GM19025 (cell line): ENCODE results near the gene VWA5B1.
"Not testable (repeated sequence)": the region's sequence is repeated elsewhere in the genome, so short reads cannot be mapped to it uniquely, and the experiment has no call there.

Source experiments
- ATAC-seq: cut with Tn5 transposase; IDR thresholded peaks from one replicate; pipeline ENCODE4 v1.9.1; 2021; ENCODE audit warnings: mild to moderate bottlenecking, low read depth, moderate library complexity; ENCODE audit not compliant: unreplicated experiment

VWA5B1 gene

DNA sequence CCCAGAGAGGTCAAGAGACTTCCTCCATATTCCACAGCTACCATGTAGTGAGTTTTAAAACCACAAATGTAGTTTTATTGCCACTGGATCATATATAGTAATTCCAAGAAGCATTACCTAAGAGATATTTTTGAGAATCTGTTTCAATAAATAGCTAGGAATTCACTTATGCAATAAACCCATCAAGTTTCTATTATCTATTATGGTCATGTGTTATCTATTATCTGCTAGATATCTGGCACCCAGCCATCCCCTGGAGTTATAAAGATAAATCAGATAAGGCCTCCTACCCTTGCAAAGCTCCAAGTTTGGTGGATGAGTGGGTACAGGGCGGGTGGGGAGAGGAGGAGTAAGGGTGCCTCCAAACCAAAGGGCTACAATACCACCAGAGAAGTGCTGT, 10.3 kb upstream of the VWA5B1 start:
- ATAC-seq: no peak

DNA sequence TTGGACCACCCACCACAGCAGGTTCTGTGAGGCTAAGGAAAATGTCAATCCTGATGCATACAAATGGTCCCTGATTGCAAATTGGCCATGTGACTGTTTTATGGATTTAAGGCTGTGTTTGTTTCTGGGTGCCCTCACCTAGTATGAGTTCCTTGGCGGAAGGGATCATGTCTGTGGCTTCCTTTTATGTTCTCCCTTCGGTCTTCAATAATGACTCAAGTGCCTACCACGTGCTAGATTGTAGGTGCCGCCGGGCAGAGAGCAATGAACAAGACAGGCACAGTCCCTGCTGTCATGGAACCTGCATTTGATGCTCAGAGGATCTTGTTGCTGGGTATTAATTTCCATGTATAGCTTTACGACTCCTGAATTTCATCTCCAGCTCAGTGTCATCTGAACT, 9.8 kb upstream of the VWA5B1 start:
- no peak for ATAC-seq

DNA sequence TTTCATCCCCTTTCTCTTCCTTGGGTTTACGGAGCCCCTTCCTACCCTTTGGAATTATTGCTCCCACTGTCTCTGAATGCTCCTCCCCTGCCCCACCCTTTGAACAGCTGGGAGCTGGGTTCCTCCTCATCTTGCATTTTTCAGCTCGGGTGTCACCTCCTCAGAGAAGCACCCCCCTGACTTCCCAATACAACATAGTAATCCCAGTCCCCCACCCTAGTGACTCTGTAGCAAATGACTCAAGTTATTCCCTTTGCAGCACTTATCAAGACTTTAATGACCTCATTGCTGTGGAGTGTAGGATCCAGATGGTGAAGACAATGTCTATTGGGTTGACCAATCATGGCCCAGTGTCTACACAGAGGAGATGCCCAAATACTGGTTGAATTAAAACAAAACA, 8.9 kb upstream of the VWA5B1 start:
- no peak for ATAC-seq

DNA sequence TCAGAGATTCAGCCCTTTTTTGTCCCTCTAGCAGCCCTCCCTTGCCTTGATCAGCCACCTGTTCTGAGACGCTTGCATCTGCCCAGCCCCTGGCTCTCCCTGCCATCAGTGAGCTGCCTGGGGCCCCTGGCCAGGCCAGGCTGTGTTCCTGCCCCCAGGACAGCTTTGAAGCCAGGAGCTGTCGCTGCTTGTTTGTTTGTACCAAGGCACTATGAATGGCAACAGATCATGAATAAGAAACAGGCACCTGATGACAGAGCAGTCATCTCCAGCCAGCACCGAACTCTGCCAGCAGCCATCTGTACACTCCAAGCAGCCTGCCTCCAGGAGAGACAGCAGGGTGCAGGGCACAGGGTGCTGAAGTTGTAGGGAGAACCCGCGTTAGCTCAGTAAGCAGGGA, 8.1 kb upstream of the VWA5B1 start:
- no peak for ATAC-seq

DNA sequence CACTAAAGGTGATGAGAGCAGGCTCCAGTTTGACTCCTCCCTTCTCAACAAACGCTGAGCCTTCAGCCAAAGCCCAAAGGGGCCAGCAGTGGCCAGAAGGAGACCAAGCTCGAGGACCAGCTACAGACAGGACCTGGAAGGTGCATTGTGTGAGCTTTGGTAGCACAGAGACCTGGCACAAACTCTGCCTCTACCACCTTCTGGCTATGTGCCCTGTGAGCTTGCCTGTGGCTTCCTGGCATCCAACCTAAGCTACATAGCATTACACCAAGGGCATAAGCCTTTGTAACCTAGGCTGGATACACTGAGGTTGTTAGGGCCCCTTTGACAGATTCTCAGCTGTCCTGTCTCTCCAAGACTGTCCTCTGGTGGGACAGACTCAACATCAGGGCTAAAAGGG, 6.6 kb upstream of the VWA5B1 start:
- no peak for ATAC-seq

DNA sequence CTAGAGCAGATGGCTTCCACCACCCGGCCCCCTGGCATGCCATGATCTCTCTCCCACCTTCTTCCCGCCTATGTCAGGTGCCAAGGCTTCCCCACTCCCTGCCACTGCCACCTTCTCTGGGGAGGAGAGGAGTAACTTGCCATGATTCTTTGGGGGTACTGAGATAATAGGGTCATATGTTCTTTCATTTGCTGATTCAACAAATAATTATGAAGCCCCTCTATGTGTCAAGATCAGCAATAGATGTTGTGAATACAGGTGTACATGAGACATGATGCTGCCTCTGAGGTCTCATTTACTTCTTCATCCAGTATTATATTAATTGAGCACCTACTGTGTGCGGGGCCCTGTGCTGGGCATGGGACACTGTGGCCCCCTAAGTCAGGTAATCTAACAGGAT, 6.0 kb upstream of the VWA5B1 start:
- no peak for ATAC-seq

DNA sequence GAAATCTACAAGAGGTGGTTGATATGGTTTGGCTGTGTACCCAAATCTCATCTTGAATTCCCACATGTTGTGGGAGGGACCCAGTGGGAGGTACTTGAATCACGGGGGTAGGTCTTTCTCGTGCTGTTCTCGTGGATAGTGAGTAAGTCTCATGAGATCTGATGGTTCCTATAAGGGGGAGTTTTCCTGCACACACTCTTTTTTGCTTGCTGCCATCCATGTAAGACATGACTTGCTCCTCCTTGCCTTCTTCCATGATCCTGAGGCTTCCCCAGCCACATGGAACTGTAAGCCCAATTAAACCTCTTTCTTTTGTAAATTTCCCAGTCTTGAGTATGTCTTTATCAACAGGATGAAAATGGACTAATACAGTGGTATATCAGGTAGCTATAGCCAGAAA, 5.2 kb upstream of the VWA5B1 start:
- no peak for ATAC-seq

DNA sequence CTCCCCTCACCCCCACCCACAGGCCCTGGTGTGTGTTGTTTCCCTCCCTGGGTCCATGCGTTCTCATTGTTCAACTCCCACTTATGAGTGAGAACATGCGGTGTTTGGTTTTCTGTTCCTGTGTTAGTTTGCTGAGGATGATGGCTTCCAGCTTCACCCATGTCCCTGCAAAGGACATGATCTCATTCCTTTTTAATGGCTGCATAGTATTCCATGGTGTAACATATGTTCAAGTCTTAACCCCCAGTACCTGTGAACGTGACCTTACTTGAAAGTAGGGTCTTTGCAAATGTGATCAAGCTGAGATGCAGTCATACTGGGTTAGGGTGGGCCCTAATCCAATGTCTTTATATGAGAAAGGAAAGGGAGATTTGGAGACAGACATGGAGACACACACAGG, 3.0 kb upstream of the VWA5B1 start:
- ATAC-seq: not testable (repeated sequence)

DNA sequence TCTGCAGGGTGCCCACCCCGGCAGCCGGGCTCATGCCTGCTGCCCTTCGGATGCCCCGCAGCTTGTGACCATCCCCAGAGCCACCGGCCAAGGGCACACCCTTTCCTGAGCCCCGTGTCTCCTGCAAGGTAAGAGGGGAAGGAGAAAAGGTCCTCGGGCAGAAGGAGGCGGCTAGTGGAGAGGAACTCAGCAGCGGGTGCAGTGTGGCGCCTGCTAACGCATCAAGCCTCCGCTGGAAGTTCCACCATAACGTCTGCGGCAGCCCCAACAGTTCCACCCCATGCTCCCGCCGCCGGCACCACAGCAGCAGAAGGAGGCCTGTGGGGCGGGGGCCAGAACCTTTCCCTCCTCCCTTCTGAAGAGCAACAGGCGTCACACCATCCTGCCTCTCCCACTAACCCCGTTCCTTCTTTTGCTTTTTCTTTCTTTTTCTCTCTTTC, 990 bp downstream of the VWA5B1 start:
- ATAC-seq: no peak

DNA sequence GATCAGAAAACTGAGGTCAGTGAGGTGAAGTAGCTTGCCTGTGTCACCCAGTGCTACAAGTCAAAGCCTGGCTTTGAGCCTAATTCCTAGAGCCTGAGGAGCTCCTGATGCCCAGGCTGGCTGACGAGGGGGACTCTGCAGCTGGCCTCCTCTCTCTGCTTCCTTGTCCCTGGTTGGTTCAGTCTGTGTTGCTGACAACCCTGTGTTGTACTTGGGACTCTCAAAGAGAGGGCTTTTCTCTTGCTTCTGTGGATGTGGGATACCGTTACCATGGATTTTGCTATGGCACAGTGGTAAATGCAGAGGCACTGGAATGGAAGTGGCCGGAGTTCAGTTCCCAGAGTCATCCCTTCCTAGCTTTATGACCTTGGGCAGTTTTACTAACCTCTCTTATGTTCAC, 8.0 kb downstream of the VWA5B1 start:
- no peak for ATAC-seq

DNA sequence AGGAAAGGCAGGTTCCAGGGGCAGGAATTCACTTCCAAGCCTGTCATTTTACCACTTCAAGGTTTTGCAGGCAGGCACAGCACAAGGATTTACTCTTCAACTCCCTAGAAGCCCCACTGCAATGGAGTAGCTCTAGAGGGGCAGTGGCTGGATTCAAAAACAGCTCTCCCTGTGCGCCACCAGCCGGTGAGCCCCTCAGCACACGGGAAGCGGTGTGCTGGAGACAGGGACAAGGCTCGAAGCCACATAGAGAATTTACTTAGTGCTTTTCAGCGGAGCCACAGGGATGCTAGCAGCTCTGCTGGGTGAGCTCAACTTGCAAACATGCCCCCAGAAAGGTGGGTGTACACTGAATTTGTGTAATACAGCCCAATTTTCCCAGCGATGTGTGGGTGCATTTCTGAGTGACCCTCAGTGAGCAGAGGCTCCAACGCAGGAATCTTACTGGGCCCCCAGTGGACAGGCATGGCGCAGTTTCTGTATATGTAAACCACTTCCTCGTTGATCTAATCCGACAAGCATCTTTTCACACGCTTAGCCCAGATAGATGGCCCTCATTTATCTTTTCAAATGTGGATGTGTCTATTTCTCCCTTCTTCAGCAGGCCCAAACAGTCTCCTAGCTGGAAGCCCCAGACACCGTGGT, 10.9 kb downstream of the VWA5B1 start:
- ATAC-seq: no peak

DNA sequence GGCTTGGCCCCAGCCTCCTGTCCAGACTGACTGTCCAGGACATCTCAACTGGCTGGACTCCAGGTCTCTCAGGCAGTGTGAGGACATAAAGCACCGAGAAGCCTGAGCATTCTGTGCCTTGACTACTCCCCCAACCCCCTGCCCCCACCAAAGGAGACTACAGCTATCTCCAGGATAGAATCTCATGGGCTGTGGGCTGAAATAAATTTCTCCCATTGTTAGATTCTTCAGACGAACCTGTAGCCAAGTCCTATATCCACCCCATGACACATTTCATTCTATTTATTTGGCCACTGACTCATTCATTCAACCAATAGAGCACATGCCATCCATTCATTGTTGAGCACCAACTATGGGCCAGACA, 11.4 kb downstream of the VWA5B1 start:
- ATAC-seq: no peak

DNA sequence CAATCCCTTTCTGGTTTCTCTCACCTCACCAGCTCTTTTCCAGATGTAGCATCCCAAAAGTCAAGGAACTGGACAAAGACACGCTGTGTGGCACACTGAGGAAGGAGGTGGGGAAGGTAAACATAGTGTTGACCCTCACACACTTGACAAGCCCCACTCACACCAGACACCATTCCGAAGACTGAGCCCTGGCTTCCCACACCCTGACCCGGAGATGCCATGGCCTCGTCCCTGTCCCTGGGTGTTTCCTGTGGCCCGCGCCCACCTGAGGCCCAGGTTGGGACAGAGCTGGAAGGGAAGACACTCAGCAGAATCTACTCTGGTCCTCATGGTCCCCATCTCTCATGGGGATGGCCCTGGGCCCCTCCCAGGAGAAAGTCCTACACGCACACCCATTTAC, 16.4 kb downstream of the VWA5B1 start:
- no peak for ATAC-seq

DNA sequence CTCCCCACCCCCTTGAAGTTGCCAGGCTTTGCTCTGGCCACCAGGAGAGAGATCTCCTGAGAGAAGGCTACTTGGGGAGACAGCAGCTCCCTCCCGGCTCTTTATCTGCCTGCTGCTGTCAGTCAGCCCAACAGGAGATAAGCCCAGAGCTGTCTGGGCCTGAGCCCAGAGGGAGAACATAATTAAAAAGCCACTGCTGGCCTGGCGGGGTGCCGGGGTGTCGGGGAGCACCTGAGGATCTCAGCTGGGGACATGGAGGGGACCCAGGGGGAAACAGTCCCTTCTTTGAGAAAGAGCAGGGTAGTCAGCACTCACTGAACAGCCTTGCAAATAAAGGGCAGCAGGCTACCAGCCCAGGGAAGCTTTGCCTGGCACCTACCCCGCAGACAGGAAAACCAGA, 17.9 kb downstream of the VWA5B1 start:
- no peak for ATAC-seq

DNA sequence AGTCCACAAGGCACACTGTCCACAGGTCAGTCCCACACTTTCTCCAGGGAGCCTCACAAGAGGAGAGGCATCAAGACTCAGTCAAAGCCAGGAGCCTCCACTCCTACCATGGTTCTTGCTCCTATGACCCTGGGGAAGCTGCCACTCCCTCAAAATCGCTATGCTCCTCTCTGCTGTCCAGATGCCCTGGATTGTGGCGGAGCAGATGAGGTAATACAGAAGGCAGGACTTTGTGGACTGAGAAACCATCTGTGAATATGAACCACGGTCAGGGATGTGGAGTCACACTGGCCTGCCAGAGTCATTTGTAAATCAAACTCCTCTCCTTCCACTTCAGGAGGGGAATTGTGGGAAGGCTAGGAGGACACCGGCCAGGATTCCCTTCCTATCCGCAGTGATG, 20.6 kb downstream of the VWA5B1 start:
- ATAC-seq: no peak

DNA sequence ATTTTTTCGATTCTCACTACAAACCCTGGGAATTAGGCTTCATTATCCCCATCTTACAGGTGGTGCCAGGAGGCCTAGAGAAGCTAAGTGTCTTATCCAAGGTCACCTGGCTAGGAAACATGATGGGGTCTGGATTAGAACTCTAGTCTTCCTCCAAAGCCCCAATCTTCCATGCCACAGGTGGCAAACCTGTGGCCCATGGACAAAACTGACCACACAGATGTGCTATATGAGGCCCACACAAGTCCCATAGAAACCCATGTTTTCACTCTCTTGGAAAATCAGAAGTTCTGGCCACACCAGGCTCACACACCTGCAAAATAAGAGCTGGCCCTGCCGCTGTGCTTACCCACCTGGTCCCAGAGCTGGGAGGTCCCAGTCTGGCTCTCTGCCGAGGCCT, 21.6 kb downstream of the VWA5B1 start:
- ATAC-seq: no peak

DNA sequence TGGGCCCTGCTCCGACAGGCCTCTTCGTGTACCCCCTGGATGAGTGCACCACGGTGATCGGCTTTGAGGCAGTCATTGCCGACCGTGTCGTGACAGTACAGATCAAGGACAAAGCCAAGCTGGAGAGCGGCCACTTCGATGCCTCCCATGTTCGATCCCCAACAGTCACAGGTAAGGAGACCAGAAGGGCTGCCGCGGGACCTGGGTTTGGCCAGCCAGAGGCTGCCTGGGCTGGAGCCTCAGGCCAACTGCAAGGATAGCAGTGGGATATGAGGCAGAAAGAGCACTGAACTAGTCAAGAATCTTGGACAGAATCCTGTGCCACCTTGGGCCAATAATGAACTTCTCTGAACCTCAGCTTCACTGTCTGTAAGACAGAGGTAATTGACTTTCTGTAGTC, 22.1 kb downstream of the VWA5B1 start:
- no peak for ATAC-seq

DNA sequence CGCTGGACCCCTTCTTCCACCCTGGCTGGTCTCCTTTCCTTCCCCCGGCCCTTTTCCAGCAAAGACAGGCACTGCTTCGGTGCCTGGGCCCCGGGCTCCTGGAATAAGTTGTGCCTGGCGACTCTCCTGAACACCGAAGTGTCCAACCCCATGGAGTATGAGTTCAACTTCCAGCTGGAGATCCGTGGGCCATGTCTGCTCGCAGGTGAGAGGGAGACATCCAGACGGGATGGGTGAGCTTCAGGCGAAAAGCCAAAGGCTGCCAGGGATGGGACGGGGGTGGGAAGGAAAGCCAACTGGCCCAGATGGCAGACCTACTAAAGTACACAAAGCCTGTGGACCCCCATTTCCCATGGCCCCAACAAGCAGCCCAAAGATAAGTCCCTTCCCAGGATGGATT, 26.8 kb downstream of the VWA5B1 start:
- ATAC-seq: no peak

DNA sequence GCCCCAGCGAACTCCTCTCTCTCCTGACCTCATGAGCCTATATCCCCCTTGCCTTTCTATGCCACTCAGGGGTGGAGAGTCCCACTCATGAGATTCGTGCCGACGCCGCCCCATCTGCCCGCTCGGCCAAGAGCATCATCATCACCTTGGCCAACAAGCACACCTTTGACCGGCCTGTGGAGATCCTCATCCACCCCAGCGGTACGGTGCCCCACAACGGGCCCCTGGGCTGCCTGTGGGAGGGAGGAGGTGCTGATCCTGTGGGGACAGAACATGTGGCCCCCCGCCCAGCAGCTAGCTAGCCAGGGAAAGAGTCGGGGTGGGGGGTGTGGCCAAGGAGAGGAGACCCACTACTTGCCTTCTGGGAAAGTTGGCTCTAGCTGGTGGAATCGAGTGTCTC, 27.8 kb downstream of the VWA5B1 start:
- ATAC-seq: no peak

DNA sequence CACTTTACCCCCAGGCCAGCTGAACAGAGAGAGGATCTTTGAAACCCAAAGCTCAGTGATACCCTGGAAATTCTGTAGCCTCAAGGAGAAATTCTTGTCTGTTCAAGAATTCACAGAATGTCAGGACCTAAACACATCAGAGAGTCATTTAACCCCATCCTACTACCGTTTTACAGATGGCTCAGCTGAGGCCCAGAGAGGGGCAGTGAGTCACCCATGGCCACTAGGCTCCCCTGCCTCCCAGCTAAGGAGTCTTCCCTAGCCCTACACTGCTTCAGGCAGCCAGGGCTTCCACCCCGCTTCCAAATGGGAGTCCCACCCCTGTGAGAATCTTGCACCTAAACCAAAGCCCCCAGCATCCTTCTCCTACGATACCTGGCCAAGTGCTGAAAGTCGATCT, 28.3 kb downstream of the VWA5B1 start:
- ATAC-seq: no peak

DNA sequence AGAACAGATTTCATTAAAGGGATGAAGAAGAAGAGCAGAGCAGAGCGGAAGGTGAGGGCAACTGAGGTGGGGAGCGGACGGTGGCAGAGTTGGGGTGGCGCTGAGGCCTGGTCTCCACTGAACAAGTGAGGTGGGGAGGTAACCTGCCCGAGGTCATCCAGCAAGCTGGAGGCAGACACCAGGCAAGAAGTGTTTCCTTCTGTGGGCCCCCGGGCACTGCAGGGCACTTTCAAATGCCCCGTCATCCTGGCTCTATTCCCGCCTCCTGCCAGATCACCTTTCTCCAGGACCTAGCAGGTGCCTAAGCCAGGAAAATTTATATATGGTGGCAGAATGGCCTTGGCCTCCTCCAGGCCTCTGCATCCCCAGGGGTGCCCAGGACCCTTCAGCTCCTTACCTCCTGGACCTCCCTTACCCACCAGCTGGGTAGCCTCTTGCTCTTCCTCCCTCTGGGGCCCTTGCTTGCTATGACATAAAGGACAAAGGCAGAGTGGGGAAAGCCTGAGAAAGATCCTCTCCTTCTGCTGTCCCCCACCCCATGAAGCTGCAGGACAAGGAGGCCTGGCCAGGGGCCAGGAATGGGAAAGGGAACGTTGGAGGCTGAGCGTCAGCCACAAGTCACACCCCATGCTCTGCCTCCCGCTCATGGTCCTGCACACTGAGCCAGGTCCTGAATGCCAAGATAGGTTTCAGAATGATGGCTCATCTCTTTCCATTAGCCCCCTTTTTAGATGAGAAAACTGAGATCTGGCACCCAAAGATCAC, 29.0 kb downstream of the VWA5B1 start:
- ATAC-seq: no peak

DNA sequence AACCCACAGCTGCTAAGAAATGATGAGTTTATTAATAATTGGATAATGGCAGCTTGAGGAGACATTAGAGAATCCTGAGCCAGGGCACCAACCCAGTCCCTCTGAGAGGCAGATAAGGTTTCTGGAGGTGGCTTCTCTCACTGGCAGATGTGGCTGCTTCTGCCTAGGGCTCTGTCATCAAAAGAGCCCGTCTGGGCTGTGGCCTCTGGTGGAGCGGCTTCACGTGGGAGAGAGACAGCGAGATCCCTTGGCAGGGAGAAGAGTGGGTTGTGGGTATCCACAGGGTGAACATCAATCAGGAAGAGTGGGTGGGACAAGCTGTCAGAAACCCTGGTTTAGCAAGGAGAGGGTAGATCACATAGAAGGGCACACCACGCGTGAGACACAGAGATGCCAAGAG, 30.0 kb downstream of the VWA5B1 start:
- ATAC-seq: no peak

DNA sequence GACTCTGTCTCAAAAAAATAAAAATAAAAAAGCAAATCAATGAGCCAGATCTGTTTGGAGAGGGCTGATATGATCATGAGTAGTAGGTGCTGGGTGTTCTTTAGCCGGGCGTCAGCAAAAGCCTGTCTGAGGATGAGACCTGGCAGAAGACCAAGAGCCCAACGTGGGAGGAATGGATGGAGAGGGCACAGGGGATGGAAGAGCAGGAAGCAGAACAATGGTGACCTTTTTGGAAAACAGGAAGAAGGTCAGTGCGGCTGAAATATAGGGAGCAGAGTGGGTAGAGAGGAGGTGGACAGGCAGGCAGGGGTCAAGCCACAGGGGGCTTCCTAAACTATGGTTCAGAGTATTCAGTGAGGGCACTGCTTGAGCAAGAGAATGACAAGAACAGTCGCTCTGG, 30.9 kb downstream of the VWA5B1 start:
- no peak for ATAC-seq
